HEK293 (cell line): ENCODE results near the gene FAM210B.

Source experiments
- BCL11A ChIP-seq: fragments of 450-650 bp; formaldehyde crosslinking; IDR thresholded peaks from 2 replicates; pipeline ENCODE4 v1.5.1; 2016; ENCODE audit warnings: low read depth, missing biosample characterization, missing genetic modification characterization
- CTCF ChIP-seq: fragments of 450-650 bp; formaldehyde crosslinking; IDR thresholded peaks from 2 replicates; pipeline ENCODE4 v1.5.1; 2016; ENCODE audit warnings: missing biosample characterization, missing genetic modification characterization
- YY1 ChIP-seq: fragments of 450-650 bp; formaldehyde crosslinking; IDR thresholded peaks from 2 replicates; pipeline ENCODE4 v1.5.1; 2018; ENCODE audit warnings: missing biosample characterization, missing genetic modification characterization
- ZBTB11 ChIP-seq: fragments of 450-650 bp; formaldehyde crosslinking; conservative IDR thresholded peaks from 2 replicates; pipeline ENCODE4 v1.5.1; 2016; ENCODE audit warnings: low read depth, missing biosample characterization, missing genetic modification characterization
- ZNF184 ChIP-seq: fragments of 450-650 bp; IDR thresholded peaks from 2 replicates; pipeline ENCODE4 v1.5.1; 2018; ENCODE audit warnings: missing biosample characterization, mild to moderate bottlenecking, missing genetic modification characterization
- ZNF423 ChIP-seq: fragments of 450-650 bp; formaldehyde crosslinking; IDR thresholded peaks from 2 replicates; pipeline ENCODE4 v1.5.1; 2016; ENCODE audit warnings: missing biosample characterization, missing genetic modification characterization

GRCh38 chr20:56385130-56385529 lies 26.4 kb downstream of the FAM210B start:
- no peak for TF ChIP-seq BCL11A (tag by site-specific recombination)
- no peak for TF ChIP-seq CTCF (tag by site-specific recombination)
- TF ChIP-seq ZNF184 (tag by site-specific recombination), result no peak
- no peak for TF ChIP-seq ZNF423 (tag by site-specific recombination)
- no peak for TF ChIP-seq ZBTB11 (tag by site-specific recombination)
- TF ChIP-seq YY1 (tag by site-specific recombination), result no peak
